Putamen (tissue), 1 donor: ENCODE results near the gene ZNF837.
"Not testable (repeated sequence)": the region's sequence is repeated elsewhere in the genome, so short reads cannot be mapped to it uniquely, and the experiment has no call there.

Experiments used
- DNase-seq: peaks from one replicate; pipeline ENCODE4 v3.0.0-alpha.2; 2016; ENCODE audit warnings: low spot score

The ZNF837 gene

DNA sequence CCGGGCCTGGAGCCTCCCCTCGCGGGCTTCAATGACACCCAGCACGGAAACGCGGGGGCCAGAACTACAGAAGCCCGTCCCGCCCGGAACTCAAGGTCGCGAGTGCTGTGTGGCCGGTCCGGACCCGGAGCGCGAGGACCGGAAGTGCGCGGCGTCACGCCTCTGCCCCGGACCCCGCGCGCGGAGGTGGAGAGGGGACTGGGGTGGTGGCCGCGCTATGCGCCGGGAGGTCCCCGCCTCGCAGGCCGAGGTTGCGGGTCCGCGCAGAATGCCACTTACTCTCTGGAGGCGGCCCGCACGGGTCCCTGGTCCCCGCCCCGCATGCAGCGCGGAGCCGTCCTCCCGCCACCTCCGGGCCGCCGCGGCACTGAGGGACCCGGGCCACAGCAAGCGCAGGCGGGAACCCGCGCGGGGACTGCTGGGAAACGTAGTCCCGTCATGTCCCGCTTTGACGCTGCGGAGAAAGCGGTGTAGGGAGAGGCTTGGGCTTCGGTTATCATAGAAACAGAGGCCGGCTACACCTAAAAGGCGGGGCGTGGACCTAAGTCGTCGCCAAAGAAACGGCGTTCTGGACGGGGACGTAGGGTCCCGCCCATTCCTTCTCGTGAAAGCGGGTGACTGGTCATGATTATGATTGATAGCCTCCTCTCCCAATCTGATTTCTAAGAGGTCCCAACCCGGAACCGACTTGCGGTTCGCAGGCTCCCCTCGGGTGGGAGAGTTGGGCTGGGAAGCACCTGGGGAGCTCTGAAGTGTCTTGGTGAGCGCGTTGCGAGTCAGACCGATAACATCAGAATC is at the start of gene ZNF837:
Gene ZNF837 (minus strand): TSS at position 369 of the 798 bp plus-strand sequence. CDS start 11,698 bp downstream, outside the sequence.
- peak; percentile 100 for DNase-seq

DNA sequence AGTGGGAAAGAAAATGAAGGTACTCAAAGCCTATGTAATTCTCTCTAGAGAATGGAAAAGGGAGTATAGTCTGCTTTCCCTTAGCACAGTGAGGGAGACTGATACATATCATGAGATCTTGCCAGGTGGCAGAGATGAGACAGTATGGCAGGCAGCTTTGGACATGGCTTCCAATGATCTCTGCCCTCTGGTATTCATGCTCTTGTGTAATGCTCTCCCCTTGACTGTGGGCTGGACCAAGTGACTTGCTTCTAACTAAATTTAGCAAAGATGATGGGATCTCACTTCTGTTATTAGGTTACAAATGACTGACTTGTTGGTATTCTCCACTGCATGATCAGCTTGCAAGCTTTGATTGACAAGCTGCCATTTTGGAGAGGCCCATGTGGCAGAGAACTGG is 48.9 kb upstream of the ZNF837 start:
- DNase-seq: no peak

DNA sequence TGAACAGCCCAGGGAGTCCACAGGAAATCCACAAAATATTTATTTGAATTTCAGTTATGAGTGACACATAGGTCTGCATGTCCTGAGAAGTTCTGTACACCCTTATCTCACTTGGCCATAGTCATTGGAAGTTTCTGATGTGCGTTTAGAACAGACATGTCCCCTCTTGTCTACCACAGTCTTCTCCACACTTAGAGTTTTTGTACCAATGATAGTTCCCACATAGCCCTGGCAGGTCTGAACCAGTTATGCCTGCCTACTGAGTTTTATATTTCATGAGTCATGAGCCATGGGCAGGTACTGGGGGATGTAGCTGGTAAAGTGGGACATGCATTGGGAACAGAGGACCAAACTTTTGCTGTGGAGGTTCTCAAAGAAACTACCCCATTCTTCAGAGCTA is 47.8 kb upstream of the ZNF837 start:
- no peak for DNase-seq

DNA sequence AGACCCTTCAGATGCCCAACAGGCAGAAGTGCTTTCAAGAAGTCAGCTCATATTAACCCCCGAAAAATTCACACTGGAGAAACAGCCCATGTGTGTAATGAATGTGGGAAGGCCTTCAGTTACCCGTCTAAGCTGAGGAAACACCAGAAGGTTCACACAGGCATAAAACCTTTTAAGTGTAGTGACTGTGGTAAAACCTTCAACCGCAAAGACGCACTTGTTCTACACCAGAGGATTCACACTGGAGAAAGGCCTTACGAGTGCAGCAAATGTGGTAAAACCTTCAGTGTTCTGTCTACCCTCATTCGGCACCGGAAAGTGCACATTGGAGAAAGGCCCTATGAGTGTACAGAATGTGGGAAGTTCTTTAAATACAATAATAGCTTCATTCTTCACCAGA is 36.2 kb upstream of the ZNF837 start:
- DNase-seq: no peak

DNA sequence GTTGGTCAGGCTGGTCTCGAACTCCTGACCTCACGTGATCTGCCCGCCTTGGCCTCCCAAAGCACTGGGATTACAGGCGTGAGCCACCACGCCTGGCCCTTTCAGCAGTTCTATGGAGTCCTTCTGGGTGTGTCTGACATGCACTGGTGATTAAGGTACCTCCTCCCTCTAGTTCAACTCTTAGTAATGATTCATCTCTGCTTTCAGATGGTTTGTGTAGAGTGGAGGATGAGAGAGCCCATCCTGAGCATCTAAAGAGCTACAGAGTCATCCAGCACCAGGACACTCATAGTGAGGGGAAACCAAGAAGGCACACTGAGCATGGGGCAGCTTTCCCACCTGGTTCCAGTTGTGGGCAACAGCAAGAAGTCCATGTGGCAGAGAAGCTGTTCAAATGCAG is 35.8 kb upstream of the ZNF837 start:
- DNase-seq: no peak

DNA sequence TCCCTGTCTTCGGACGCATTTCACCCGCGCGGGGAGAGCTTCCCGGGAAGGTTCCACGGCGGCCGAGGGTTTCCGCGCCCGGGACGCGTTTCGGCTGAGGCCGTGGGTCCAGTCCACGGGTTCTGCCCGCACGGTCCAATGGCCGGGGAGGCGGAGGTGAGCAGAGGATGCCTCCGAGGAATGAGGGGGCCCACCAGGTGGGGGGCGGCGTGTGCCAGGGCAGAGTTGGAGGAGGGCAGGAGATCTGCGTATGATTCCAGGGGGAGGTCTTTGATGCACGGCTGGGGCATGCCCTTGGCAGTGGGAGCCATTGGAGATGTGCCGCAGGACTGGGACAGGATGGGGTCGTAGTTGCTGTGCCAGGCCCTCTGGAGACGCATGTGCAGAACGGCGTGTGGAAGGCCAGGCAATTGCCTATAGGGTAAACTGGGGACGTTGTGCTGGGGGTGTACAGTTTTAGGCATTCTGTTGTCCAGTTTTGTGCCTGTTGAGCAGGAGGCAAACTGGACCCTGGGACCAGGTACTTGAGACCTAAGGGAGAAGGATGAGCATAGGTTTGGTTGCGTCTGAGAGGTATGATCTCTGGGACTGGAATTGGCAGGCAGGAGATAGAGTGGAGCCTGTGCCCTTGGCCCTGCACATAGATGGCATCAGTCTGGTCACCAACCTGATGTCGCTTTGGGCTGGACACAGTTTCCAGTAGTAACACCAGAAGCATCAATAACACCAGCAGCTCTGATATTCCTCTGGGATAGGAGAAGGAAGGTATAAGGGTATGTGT is 28.4 kb upstream of the ZNF837 start:
- no peak for DNase-seq

DNA sequence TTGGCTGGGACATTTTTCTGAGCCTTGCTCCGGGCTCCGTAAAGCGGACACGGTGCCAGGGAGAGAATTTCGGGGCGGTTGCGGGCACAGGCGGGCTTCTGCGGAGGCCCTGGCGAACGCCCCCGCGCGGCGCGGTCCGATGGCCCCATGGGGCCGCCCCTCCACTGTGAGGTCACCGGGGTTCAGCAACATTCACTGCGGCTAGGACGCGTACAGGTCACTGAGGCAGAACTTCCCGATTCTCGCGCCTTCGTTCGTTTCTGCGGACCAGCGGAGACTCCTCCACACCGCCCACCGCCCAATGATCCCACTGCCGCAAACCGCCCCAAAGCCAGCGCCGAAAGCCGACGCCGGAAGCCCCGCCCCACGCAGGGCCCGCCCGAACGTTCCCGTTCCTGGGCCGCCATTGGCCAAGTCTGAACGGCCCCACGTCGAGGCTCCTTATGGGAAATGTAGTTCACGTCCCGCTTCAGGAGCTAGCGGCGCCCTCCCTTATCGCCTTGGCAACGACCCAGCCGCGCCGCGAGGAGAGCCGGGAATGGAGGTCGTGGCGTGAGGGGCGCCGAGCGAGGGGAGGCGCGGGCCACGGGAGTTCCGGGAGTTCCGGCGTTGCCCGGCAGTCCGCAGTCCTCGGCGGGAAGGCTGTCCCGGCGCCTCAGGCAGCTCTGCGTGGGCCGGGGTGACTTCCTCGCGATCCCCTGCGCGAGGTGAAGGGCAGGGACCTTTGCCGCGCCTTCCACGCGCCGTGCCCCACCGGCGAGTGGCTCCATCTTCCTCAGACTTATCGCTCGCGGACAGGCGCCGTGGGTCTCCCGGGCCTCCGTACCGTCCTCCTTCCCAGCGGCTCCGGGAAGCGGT is 27.6 kb upstream of the ZNF837 start, which contains the start of gene ZNF584:
Gene ZNF584 (plus strand): TSS at position 498 of the 858 bp plus-strand sequence. CDS start 499 bp downstream, outside the sequence.
- DNase-seq: peak; percentile 97

DNA sequence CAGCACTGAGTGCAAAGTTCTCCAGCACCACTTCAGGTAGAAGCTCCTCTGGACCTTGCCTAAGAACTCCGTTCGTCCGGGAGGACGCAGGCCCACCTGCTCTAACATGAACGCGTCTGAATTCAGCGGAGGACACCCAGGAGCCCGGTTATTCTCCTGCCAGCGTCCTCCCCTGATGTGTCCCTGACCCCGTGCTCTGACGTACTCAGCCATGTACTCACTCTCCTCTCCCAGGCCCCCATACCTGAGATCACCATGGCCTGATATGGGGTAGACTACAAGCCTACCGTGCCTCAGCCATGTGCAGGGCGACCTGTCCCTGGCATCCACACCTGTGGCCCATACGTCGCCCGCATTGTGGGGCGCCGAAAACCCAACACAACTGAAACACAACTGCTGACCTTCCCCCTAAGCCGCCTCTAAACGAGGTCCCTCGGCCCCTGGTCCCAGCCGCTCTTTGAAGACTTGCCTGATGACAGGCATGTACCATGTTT is 26.9 kb upstream of the ZNF837 start:
- no peak for DNase-seq

DNA sequence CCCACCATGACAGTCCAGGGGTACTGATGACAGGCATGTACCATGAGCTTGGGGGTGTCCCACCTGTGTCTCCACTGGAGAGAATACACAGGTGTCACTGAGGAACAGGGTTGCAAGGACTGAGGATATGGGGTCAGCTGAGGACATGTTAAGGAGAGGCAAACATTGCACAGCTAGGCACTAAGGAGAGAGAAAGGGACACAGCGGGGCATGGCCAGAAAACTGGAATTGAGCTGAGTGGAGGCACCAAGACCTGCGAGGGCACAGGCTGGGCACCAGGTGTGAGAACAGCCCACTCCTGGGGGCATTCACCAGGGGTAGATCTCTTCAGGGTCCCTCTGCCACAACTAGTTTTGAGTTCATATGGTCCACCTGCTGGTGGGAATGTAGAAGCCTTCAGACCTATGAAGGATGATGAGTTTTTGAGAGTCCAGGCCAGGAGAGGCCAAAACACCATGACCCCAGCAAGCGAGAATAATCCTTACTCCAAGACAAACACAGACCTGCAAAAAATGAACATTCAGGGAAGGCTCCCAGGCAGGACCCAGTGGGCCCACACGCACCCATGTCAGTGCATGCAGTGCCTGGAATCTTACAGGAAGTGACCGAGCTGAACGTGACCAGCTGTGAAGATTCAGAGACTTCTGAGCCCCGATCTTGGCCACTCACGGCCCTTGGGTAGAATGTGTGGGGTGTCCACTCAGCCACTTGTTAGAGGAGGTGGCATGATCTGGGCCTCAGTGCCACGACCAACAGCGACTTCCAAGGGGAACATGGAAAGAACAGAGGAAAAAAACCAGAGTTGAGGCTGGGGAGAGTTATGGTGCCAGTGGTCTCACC is 26.2 kb upstream of the ZNF837 start:
- no peak for DNase-seq

DNA sequence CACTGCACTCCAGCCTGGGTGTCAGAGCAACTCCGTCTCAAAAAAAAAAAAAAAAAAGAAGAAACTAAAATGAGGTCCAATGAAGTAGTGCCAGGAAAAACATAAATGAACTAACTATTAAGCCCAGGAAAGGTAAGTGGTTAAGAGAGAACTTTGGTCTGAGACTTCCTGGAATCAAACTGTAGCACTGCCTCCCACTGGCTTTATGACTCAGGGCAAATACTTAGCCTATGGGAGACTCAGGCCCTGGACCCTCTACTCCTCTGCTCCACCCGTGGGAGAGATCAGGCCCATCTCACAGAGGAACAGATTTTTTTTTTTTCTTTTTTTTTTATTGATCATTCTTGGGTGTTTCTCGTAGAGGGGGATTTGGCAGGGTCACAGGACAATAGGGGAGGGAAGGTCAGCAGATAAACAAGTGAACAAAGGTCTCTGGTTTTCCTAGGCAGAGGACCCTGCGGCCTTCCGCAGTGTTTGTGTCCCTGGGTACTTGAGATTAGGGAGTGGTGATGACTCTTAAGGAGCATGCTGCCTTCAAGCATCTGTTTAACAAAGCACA is 23.2 kb upstream of the ZNF837 start:
- not testable (repeated sequence) for DNase-seq

DNA sequence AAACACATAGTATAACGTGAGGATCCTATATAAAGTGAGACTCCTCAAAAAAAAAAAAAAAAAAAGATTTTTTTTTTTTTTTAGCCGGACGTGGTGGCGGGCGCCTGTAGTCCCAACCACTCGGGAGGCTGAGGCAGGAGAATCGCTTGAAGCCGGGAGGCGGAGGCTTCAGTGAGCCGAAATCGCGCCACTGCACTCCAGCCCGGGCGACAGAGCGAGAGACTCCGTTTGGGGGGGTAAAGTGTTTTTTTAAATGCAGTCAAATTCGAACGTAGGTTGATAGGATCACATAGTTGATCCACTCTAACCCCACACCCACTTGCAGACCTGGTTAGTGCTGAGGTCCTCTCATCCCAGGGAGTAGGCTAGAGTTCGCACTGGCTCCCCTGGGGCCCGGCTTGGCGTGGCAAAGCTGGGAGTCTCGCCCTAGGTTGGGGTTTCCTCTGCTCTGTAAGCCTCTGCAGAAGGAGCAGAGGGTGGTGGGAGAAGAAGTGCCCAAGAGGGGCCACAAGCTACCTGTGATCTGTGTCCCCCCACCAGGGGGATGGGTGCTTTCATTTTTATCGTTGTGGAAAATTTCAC is 21.1 kb upstream of the ZNF837 start:
- DNase-seq: no peak

DNA sequence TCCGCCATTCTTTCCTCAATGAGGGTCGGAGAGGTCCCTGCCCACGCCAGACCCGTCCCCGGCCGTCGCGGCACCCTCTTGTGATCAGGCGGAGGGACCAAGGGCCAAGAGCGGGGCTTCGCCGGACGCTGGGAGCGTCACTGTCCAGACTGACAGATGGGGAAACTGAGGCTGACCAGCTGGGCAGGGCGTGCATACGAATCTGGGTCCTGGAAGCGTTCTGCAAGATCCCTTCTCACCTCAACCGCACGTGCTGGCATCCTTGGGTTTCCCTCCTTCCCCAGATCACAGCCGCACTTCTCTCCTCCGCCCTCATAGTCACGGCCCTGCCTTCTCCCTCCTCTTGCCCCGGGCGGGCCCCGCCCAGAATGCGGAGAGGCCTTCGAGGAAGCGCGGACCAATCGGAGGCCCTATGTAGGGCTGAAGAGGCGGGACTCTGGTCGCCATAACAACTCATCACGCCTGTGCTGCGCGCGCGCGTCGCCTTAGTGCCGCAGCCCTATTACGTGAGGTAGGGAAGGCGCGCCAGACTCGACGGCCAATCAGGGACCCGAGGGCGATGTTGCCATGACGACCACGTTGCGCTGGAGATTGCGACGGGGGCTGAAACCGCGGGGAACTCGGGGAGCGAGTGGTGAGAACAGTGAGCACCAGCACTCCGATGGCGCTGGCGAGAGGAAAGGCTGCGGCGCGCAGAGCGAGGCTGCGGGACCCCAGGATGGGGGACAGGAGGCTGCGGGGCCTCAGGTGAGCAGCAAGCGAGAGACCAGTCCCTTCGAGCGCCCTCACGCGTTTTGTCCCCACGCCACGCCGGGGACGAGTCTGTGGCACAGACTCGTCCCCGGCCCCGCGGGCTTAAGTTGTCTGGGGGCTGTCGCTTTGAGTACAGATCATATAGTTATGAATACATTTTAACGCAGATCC is 20.3 kb upstream of the ZNF837 start:
- DNase-seq: peak; percentile 99

DNA sequence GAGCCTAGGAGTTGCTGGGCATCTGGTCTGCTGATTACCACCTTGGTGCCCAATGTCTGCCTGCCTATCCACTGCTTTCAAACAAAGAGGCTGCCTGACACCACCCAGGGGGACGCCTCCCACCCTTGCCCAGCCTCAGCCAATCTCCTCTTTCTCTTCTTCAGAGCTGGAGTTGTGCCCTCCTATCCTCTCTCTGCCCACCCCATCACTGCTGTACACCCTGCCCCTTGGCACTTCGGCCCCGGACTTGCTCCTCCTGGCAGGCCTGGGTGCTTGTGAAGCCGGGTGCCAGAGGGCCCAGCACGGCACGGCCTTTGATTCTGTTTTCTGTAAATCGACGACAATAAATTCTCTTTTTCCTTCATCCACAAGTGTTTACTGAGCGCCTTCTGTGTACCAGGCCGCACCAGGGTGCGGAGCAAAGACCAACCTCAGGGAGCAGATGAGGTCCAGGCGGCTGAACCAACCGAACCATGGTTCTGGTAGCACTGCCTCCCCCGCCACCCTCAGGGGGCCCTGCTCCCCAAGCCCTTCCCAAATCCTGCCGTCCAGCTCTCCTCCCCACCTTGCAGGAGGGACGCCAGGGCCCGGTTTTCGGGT is 19.6 kb upstream of the ZNF837 start:
- peak; percentile 55 for DNase-seq

DNA sequence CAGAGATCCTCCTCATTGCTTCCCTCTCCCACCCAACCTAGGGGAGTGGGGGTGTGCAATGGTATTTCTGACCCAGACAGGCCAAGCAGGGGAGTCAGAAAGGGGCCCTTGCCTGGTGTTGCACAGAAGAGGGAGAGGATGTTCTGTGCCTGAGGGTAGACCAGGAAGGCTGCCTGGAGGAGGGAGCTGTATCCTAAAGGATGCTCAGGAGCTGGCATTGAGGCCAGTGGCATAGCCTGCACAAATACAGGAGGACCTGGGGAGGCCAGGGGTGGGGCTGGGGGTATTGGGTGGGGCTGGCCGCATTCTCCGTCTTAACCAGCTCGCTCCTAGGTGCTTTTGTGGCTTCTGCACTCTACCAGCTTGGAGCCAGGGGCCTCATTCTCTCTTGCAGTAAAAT is 19.1 kb upstream of the ZNF837 start:
- DNase-seq: no peak

DNA sequence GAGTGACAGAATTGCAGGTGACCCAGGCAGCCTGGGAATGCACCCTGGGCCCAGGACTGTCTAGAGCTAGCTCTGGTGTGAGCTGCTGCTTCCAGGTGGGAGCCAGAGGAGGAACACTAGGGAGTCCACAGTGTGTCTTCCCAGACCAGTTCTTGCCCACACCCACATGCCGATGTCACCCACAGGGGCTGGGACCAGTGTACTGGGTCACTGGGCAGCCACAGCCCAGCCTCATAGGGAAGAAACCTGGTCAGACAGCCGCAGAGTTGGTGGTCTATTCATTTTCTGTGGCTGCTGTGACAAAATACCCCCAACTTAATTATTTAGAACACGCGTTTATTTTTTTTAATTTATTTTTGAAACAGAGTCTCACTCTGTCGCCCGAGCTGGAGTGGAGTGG is 17.7 kb upstream of the ZNF837 start:
- no peak for DNase-seq

DNA sequence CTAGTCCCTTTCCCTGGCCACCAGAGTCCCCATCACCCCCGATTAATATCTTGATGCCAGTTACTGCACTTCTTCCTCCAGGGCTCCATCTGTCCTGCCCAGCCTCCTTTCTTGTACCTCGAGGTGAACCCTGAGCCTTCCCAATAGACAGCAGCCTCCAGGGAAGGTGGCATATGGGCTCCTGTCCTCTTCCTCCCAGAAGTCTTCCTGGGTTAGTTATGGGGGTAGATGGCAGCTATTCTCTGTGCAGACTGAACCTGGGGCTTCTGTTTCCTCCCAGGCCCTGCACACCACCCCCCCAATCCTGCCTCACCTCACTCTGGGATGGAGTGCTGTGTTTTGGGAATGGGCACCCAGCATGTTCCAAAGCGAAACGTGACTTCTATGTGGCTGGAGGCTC is 17.3 kb upstream of the ZNF837 start:
- no peak for DNase-seq

DNA sequence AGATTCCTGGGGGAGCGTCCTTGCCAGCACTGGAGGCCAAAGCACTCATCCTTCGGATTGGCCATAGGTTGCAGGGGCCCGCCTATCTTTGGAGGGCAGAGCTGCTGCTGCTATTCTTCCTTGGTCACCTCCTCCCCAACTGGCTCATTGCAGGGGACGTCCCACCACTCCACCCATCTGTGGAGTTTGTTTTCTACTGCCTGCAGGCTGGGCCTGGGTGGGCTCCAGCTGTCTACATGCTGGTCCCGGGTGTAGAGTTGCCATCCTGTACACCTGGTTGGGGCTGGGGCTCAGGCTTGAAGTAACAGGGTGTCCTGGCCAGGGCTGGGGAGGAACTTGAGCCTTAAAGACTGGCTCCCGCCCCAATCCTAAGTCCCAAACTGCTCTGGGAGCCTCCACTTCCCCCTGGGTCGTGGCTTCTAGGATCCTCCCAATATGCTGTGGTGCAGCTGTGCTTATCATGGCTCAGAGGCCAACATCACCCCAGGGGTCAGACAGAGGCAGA is 16.8 kb upstream of the ZNF837 start:
- DNase-seq: no peak

DNA sequence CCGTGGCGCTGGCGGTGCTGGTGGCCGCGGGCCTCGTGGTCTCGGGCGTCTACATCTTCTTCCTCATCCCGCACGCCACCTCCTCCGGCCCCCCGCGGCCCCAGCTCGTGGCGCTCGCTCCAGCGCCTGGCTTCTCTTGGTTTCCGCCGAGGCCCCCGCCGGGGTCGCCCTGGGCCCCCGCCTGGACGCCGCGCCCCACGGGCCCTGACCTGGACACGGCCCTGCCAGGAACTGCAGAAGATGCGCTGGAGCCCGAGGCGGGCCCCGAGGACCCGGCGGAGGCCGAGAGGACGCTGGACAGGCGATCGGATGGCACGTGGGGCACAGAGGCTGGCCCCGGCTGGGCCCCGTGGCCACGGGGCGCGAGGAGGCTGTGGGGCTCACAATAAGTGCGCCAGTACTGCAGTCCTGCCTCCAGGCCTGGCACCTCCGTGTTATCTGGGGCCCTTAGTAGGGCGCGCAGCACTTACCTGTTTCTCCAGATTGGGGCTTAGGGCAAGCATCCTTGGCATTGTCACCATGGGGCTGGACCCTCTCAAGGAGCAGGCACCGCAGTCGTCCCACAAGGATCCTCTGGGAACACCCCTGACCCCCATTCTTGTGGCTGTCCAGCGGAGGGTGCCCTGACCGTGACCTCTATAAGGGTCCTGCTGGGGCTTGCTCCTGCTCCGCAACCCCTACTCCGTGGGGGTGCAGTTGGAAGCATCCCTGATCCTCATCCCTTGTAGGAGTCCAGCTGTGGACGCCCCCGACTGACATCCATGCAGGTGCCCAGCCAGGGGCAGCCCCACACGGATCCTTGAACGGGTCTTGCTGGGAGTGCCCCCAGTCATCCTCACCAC is 16.1 kb upstream of the ZNF837 start:
- DNase-seq: no peak
